ENCODE measurements around the gene OSBPL9. TPM values are rescaled to one million over a fixed set of nuclear protein-coding genes. Genes with fewer than 3 reads are reported as not detected.

The OSBPL9 gene
- total and polyA plus RNA-seq, 8 donors: 63.1 to 139 (median 114) TPM

- H3K4me1 ChIP-seq: no peaks in the 10 kb centered on the region
- intact Hi-C loops (cut with DNase I): no loop called here
- H3K4me3 ChIP-seq: no peak overlapping the region
- H3K27me3 ChIP-seq: no peaks in the 10 kb centered on the region
- no peaks in the 10 kb centered on the region for H3K9me3 ChIP-seq
- DNase-seq (no peak), ATAC-seq (no peak)
- TF ChIP-seq CTCF (IDR thresholded peaks at IDR 0.05): no peak
- H3K36me3 ChIP-seq: peaks cover 0 to 53% of the 10 kb centered on the region in 2 donors
- H3K27ac ChIP-seq: no peak overlapping the region
Measured at GRCh38 chr1:51837243-51837642, 220.4 kb downstream of the OSBPL9 start.

Small RNA genes within 50 kb of the gene (microRNA-seq; reads per million reads assigned to microRNA genes)
- gene MIR761: 0 reads per million in 2 donors

Other genes starting within 250 kb of the OSBPL9 start
- gene EPS15, start 97.8 kb upstream of the OSBPL9 start, total RNA-seq: 10 to 100 TPM; 67.2 to 79.0 TPM
- gene EPS15, start 97.8 kb upstream of the OSBPL9 start, polyA plus RNA-seq (ENCODE audit: insufficient read length in 6 of 6): 10 to 100 TPM; 45.6 to 61.0 (median 51.1) TPM